Measurements from ENCODE around the gene FBXO4.
"Not testable (repeated sequence)": the region's sequence is repeated elsewhere in the genome, so short reads cannot be mapped to it uniquely, and the experiment has no call there.

The FBXO4 gene

DNA sequence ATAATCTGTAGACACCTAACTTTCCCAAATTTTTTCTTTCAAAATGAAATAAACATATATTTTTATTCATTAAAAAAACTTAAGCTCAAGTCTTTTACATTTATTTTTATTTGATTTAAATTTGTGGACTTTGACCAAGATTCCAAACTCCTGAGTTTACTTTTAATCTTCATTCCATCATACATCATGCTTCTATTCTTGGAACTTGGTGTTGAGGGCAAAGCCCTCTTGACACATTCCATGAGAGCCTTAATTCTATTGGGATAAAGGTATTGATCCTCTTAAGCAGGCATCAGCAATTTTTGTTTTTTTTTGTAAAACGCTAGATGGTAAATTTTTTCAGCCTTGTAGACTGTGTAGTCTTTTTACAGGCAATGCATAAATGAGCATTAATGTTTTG is 53.6 kb downstream of the FBXO4 start:
- Histone ChIP-seq H2BK120ac (ENCODE audit: low read depth, low read length) (no peak overlapping the region), H3K4me1 (ENCODE audit: control insufficient read depth, low read depth, low read length) (no peaks in the 10 kb centered on the region), H3K23ac (ENCODE audit: low read length) (no peak overlapping the region), H3K56ac (ENCODE audit: low read length) (no peak overlapping the region), H3K18ac (ENCODE audit: low read length) (no peak overlapping the region), H3K9ac (ENCODE audit: low read length) (no peak overlapping the region), H3K79me2 (ENCODE audit: control insufficient read depth, insufficient read depth, low read length) (no peaks in the 10 kb centered on the region), H3K27ac (ENCODE audit: low read depth, low read length) (no peak overlapping the region), H4K5ac (ENCODE audit: low read length) (no peak overlapping the region), H2AK5ac (ENCODE audit: low read length) (no peak overlapping the region), H3K27me3 (ENCODE audit: insufficient read depth, low read length, poor library complexity) (no peaks in the 10 kb centered on the region), H3K4ac (ENCODE audit: low read depth, low read length) (no peak overlapping the region), H3K4me3 (ENCODE audit: low read length) (no peak overlapping the region), H3K4me2 (ENCODE audit: low read length) (no peak overlapping the region), H3K79me1 (ENCODE audit: low read length) (no peaks in the 10 kb centered on the region), H3K36me3 (ENCODE audit: control insufficient read depth, insufficient read depth, low read length) (no peaks in the 10 kb centered on the region), H2BK15ac (replicated peaks; ENCODE audit: low read depth) (no peak overlapping the region), H4K8ac (ENCODE audit: low read depth, low read length) (no peak overlapping the region), H2BK5ac (ENCODE audit: low read length) (no peak overlapping the region)
- no CpG with 5 or more reads among the region's 1 CpG for WGBS (ENCODE audit: extremely low coverage, insufficient coverage, low lambda C conversion rate)
- DNase-seq = no peak

DNA sequence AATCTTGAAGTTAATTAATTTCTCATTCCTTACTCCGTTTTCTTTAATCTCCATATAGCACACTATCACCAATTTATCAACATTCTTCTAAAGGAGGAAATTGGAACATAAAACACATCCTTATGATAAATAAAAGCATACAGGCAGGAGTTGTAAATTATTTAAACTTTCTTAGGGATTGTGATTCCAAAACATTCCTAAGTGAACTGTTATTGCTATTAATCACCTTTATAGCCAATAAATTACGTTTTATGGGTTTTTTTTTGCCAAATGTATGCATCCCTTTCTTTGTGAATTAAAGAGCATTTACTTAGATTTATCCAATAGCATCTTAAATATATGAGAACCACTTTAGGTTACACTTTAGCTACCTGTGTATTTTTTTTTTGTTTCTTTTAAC is 55.3 kb downstream of the FBXO4 start:
- no peaks in the 10 kb centered on the region for H3K27me3 ChIP-seq (ENCODE audit: insufficient read depth, low read length, poor library complexity)
- WGBS (ENCODE audit: extremely low coverage, insufficient coverage, low lambda C conversion rate) = no CpG with 5 or more reads among the region's 2 CpGs
- no peak overlapping the region for H2BK15ac ChIP-seq (replicated peaks; ENCODE audit: low read depth)
- no peak overlapping the region for H3K4ac ChIP-seq (ENCODE audit: low read depth, low read length)
- no peaks in the 10 kb centered on the region for H3K36me3 ChIP-seq (ENCODE audit: control insufficient read depth, insufficient read depth, low read length)
- no peak overlapping the region for H3K9ac ChIP-seq (ENCODE audit: low read length)
- H4K8ac ChIP-seq (ENCODE audit: low read depth, low read length) = no peak overlapping the region
- H3K56ac ChIP-seq (ENCODE audit: low read length) = no peak overlapping the region
- no peaks in the 10 kb centered on the region for H3K79me2 ChIP-seq (ENCODE audit: control insufficient read depth, insufficient read depth, low read length)
- no peaks in the 10 kb centered on the region for H3K79me1 ChIP-seq (ENCODE audit: low read length)
- H3K23ac ChIP-seq (ENCODE audit: low read length) = no peak overlapping the region
- no peak overlapping the region for H3K4me2 ChIP-seq (ENCODE audit: low read length)
- H2BK120ac ChIP-seq (ENCODE audit: low read depth, low read length) = no peak overlapping the region
- H2BK5ac ChIP-seq (ENCODE audit: low read length) = no peak overlapping the region
- H3K18ac ChIP-seq (ENCODE audit: low read length) = no peak overlapping the region
- no peak overlapping the region for H3K27ac ChIP-seq (ENCODE audit: low read depth, low read length)
- no peak for DNase-seq
- no peak overlapping the region for H2AK5ac ChIP-seq (ENCODE audit: low read length)
- no peaks in the 10 kb centered on the region for H3K4me1 ChIP-seq (ENCODE audit: control insufficient read depth, low read depth, low read length)
- H3K4me3 ChIP-seq (ENCODE audit: low read length) = no peak overlapping the region
- H4K5ac ChIP-seq (ENCODE audit: low read length) = no peak overlapping the region

DNA sequence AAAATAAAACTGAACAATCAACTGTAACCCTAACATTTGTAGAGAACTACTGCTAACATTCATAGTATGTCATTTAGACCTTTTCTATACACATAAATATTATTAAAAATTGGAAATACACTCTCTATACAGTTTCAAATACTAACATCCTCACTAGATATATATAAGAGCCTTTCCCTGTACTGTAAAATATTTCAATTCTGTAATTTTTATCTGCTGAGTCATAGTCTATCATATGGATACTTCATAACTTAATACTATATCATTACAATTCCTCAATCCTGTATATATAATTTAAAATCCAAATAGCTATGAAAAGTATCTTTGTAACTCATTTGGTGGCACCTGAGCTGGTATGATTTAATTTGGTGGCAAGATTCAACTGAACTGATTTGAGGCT is 55.8 kb downstream of the FBXO4 start:
- DNase-seq = no peak
- Histone ChIP-seq H2BK120ac (ENCODE audit: low read depth, low read length) (no peak overlapping the region), H3K4me3 (ENCODE audit: low read length) (no peak overlapping the region)

DNA sequence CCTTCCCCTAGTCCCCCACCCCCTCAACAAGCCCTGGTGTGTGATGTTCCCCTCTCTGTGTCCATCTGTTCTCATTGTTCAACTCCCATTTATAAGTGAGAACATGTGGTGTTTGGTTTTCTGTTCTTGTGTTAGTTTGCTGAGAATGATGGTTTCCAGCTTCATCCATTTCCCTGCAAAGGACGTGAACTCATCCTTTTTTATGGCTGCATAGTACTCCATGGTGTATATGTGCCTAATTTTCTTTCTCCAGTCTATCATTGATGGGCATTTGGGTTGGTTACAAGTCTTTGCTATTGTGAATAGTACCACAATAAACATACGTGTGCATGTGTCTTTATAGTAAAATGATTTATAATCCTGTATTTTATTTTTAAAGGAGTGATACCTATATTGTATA is 57.8 kb downstream of the FBXO4 start:
- H2BK5ac ChIP-seq (ENCODE audit: low read length); H3K4ac ChIP-seq (ENCODE audit: low read depth, low read length); H3K23ac ChIP-seq (ENCODE audit: low read length); H3K79me1 ChIP-seq (ENCODE audit: low read length); H3K36me3 ChIP-seq (ENCODE audit: control insufficient read depth, insufficient read depth, low read length); H3K79me2 ChIP-seq (ENCODE audit: control insufficient read depth, insufficient read depth, low read length); H3K4me3 ChIP-seq (ENCODE audit: low read length); H3K4me2 ChIP-seq (ENCODE audit: low read length); DNase-seq; H2AK5ac ChIP-seq (ENCODE audit: low read length); H2BK15ac ChIP-seq (replicated peaks; ENCODE audit: low read depth); H3K9ac ChIP-seq (ENCODE audit: low read length); H4K5ac ChIP-seq (ENCODE audit: low read length); H3K18ac ChIP-seq (ENCODE audit: low read length); H3K4me1 ChIP-seq (ENCODE audit: control insufficient read depth, low read depth, low read length); H2BK120ac ChIP-seq (ENCODE audit: low read depth, low read length); H3K27me3 ChIP-seq (ENCODE audit: insufficient read depth, low read length, poor library complexity); H3K56ac ChIP-seq (ENCODE audit: low read length); H4K8ac ChIP-seq (ENCODE audit: low read depth, low read length); H3K27ac ChIP-seq (ENCODE audit: low read depth, low read length): not testable (repeated sequence)
- no CpG with 5 or more reads among the region's 2 CpGs for WGBS (ENCODE audit: extremely low coverage, insufficient coverage, low lambda C conversion rate)

More for the DNA sequence above, 55.8 kb downstream of the FBXO4 start:
- H3K27ac ChIP-seq (ENCODE audit: low read depth, low read length) = no peak overlapping the region
- no peak overlapping the region for H3K4ac ChIP-seq (ENCODE audit: low read depth, low read length)
- no peak overlapping the region for H3K9ac ChIP-seq (ENCODE audit: low read length)
- no peaks in the 10 kb centered on the region for H3K79me1 ChIP-seq (ENCODE audit: low read length)
- no peak overlapping the region for H3K18ac ChIP-seq (ENCODE audit: low read length)
- H3K36me3 ChIP-seq (ENCODE audit: control insufficient read depth, insufficient read depth, low read length) = no peaks in the 10 kb centered on the region
- no peak overlapping the region for H3K56ac ChIP-seq (ENCODE audit: low read length)
- no peak overlapping the region for H3K4me2 ChIP-seq (ENCODE audit: low read length)
- no peak overlapping the region for H3K23ac ChIP-seq (ENCODE audit: low read length)
- H4K8ac ChIP-seq (ENCODE audit: low read depth, low read length) = no peak overlapping the region
- H2BK5ac ChIP-seq (ENCODE audit: low read length) = no peak overlapping the region
- H2BK15ac ChIP-seq (replicated peaks; ENCODE audit: low read depth) = no peak overlapping the region
- no peaks in the 10 kb centered on the region for H3K79me2 ChIP-seq (ENCODE audit: control insufficient read depth, insufficient read depth, low read length)
- no peaks in the 10 kb centered on the region for H3K4me1 ChIP-seq (ENCODE audit: control insufficient read depth, low read depth, low read length)
- H2AK5ac ChIP-seq (ENCODE audit: low read length) = no peak overlapping the region
- H3K27me3 ChIP-seq (ENCODE audit: insufficient read depth, low read length, poor library complexity) = no peaks in the 10 kb centered on the region
- H4K5ac ChIP-seq (ENCODE audit: low read length) = no peak overlapping the region

DNA sequence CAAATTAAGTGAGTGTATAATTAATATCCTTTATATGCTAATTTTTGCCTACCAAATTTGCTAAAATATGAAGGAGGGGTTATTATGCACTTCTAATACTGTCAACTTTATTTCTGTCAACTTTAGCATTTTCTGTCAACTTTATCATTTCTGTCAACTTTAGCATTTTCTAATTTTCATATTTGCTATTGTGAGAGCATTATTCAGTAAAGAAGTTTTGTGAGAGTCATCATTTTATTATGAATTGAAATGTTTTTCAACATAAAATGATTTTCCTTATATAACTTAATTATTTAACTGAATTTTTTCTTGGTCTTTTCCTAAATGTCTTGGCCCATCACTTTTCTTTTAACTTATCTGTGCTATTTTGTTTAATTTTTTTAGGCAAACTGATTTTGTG is 58.2 kb downstream of the FBXO4 start:
- DNase-seq = no peak
- no peak overlapping the region for H4K8ac ChIP-seq (ENCODE audit: low read depth, low read length)
- H3K18ac ChIP-seq (ENCODE audit: low read length) = no peak overlapping the region
- no peak overlapping the region for H3K27ac ChIP-seq (ENCODE audit: low read depth, low read length)
- H3K36me3 ChIP-seq (ENCODE audit: control insufficient read depth, insufficient read depth, low read length) = no peaks in the 10 kb centered on the region
- no peak overlapping the region for H3K23ac ChIP-seq (ENCODE audit: low read length)
- no peak overlapping the region for H2BK15ac ChIP-seq (replicated peaks; ENCODE audit: low read depth)
- H3K4me1 ChIP-seq (ENCODE audit: control insufficient read depth, low read depth, low read length) = no peaks in the 10 kb centered on the region
- no peak overlapping the region for H3K4me2 ChIP-seq (ENCODE audit: low read length)
- no peak overlapping the region for H3K9ac ChIP-seq (ENCODE audit: low read length)
- H2BK120ac ChIP-seq (ENCODE audit: low read depth, low read length) = no peak overlapping the region
- no peak overlapping the region for H3K56ac ChIP-seq (ENCODE audit: low read length)
- H3K79me2 ChIP-seq (ENCODE audit: control insufficient read depth, insufficient read depth, low read length) = no peaks in the 10 kb centered on the region
- no peak overlapping the region for H3K4me3 ChIP-seq (ENCODE audit: low read length)
- H2BK5ac ChIP-seq (ENCODE audit: low read length) = no peak overlapping the region
- no peaks in the 10 kb centered on the region for H3K27me3 ChIP-seq (ENCODE audit: insufficient read depth, low read length, poor library complexity)
- no peaks in the 10 kb centered on the region for H3K79me1 ChIP-seq (ENCODE audit: low read length)
- no peak overlapping the region for H4K5ac ChIP-seq (ENCODE audit: low read length)
- no peak overlapping the region for H2AK5ac ChIP-seq (ENCODE audit: low read length)
- no peak overlapping the region for H3K4ac ChIP-seq (ENCODE audit: low read depth, low read length)

DNA sequence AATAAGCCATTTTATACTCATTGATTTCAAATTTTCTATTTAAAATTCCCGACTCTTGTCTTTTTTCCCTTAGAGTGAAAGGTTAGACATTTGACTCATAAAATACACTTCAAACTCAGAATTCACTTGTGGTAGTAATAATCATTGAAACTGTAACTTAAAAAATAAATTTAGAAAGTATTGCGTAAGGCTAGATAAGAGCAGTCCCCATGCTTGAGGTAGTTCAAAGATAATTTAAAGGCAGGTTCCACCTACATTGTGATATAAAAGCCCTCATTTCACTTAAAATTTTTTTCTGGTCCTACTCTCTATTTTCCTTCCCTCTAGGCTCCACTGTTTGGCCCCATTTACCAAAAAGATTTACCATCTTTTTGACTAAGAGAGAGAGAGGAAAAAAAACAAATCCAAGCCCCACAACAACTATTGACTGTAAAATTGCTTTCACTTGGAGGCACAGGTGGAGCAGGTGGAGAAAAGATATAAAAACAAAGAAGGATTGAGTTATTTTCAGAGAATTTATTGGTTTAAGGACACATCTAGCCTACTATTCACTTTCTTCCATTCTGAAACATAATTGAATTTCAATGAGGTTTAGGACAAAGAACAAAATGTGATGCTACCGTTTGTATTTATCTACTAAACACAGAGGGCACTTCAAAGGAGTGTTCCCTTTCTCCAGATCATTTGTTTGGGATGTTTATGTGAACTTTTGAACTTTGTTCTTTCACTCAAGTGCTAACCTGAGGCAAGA is 61.0 kb downstream of the FBXO4 start:
- Histone ChIP-seq H2AK5ac (ENCODE audit: low read length) (no peak overlapping the region), H3K79me2 (ENCODE audit: control insufficient read depth, insufficient read depth, low read length) (no peaks in the 10 kb centered on the region), H2BK5ac (ENCODE audit: low read length) (no peak overlapping the region), H3K4me1 (ENCODE audit: control insufficient read depth, low read depth, low read length) (no peaks in the 10 kb centered on the region), H3K56ac (ENCODE audit: low read length) (no peak overlapping the region), H3K27ac (ENCODE audit: low read depth, low read length) (no peak overlapping the region), H2BK15ac (replicated peaks; ENCODE audit: low read depth) (no peak overlapping the region), H3K23ac (ENCODE audit: low read length) (no peak overlapping the region), H3K27me3 (ENCODE audit: insufficient read depth, low read length, poor library complexity) (no peaks in the 10 kb centered on the region), H3K18ac (ENCODE audit: low read length) (no peak overlapping the region), H2BK120ac (ENCODE audit: low read depth, low read length) (no peak overlapping the region), H3K4ac (ENCODE audit: low read depth, low read length) (no peak overlapping the region), H3K4me2 (ENCODE audit: low read length) (no peak overlapping the region), H3K4me3 (ENCODE audit: low read length) (no peak overlapping the region), H3K9ac (ENCODE audit: low read length) (no peak overlapping the region), H3K79me1 (ENCODE audit: low read length) (no peaks in the 10 kb centered on the region), H3K36me3 (ENCODE audit: control insufficient read depth, insufficient read depth, low read length) (no peaks in the 10 kb centered on the region), H4K5ac (ENCODE audit: low read length) (no peak overlapping the region), H4K8ac (ENCODE audit: low read depth, low read length) (no peak overlapping the region)
- no peak for DNase-seq
- no CpG with 5 or more reads among the region's 3 CpGs for WGBS (ENCODE audit: extremely low coverage, insufficient coverage, low lambda C conversion rate)
